Kidney tubule cell (primary cell): Measurements from ENCODE around the gene ATG4C.

Experiments used
- DNase-seq: peaks from one replicate; pipeline ENCODE4 v3.0.0-alpha.2; 2018; ENCODE audit warnings: low spot score

ATG4C gene

GRCh38 chr1:62840555-62840954 is 56.6 kb downstream of the ATG4C start:
- DNase-seq: no peak

GRCh38 chr1:62841587-62842169 is 57.7 kb downstream of the ATG4C start:
- peak; percentile 54 for DNase-seq

- DNase-seq: no peak
These were observed 60.1 kb downstream of the ATG4C start for GRCh38 chr1:62844030-62844429.

- no peak for DNase-seq
These were observed 65.1 kb downstream of the ATG4C start for GRCh38 chr1:62849031-62849430.

GRCh38 chr1:62852253-62852652 is 68.3 kb downstream of the ATG4C start:
- no peak for DNase-seq

GRCh38 chr1:62856960-62857359 is 73.0 kb downstream of the ATG4C start:
- no peak for DNase-seq

GRCh38 chr1:62869217-62869754 is 85.4 kb downstream of the ATG4C start:
- no peak for DNase-seq

- DNase-seq: no peak
These were observed 86.2 kb downstream of the ATG4C start for GRCh38 chr1:62870148-62870547.

- no peak for DNase-seq
These were observed 91.7 kb downstream of the ATG4C start for GRCh38 chr1:62875676-62876075.

- no peak for DNase-seq
These were observed 92.6 kb downstream of the ATG4C start for GRCh38 chr1:62876535-62876934.

GRCh38 chr1:62877579-62877978 is 93.6 kb downstream of the ATG4C start:
- DNase-seq: no peak

GRCh38 chr1:62879962-62880361 is 96.0 kb downstream of the ATG4C start:
- DNase-seq: no peak

GRCh38 chr1:62882201-62883104 is 98.5 kb downstream of the ATG4C start:
- DNase-seq: no peak

GRCh38 chr1:62884156-62884740 is 100.3 kb downstream of the ATG4C start:
- DNase-seq: no peak

- no peak for DNase-seq
These were observed 104.0 kb downstream of the ATG4C start for GRCh38 chr1:62887799-62888507.

- no peak for DNase-seq
These were observed 108.1 kb downstream of the ATG4C start for GRCh38 chr1:62891956-62892562.

- no peak for DNase-seq
These were observed 113.9 kb downstream of the ATG4C start for GRCh38 chr1:62897788-62898187.

GRCh38 chr1:62900566-62900965 is 116.6 kb downstream of the ATG4C start:
- DNase-seq: no peak

- no peak for DNase-seq
These were observed 117.7 kb downstream of the ATG4C start for GRCh38 chr1:62901650-62902049.

- DNase-seq: no peak
These were observed 119.6 kb downstream of the ATG4C start for GRCh38 chr1:62903522-62903921.

- no peak for DNase-seq
These were observed 120.3 kb downstream of the ATG4C start for GRCh38 chr1:62903982-62904855.
